Spleen (tissue), 11 donors: ENCODE results near the gene LRFN2. TPM values are rescaled to one million over a fixed set of nuclear protein-coding genes. Genes with fewer than 3 reads are reported as not detected.

Experiments used
- DNase-seq: peaks from one replicate; pipeline ENCODE4 v3.0.0-alpha.2; 2020
- H3K27ac ChIP-seq, 8 donors: fragments of 200-600 bp; sonication (generic) in 7 of 8; 1 replicate in 4 of 8; 2 replicates in 4 of 8; pipeline versions ENCODE4 v1.5.0 to v1.8.0; 2016 to 2021; ENCODE audit warnings: inconsistent platforms in 4 of 8, mild to moderate bottlenecking in 4 of 8, moderate library complexity in 1 of 8
- H3K27me3 ChIP-seq, 7 donors: fragments of 200-600 bp; sonication (generic) in 6 of 7; replicated peaks in 1 of 7; 1 replicate in 4 of 7; 2 replicates in 3 of 7; pipeline versions ENCODE4 v1.5.0 to v1.8.0; 2016 to 2021; ENCODE audit warnings: inconsistent platforms in 3 of 7, mild to moderate bottlenecking in 1 of 7
- H3K36me3 ChIP-seq, 6 donors: fragments of 200-600 bp; sonication (generic) in 5 of 6; 1 replicate in 4 of 6; 2 replicates in 2 of 6; pipeline versions ENCODE4 v1.5.0 to v1.8.0; 2016 to 2021; ENCODE audit warnings: inconsistent platforms in 2 of 6
- H3K4me1 ChIP-seq, 6 donors: fragments of 200-600 bp; sonication (generic) in 5 of 6; 1 replicate in 3 of 6; 2 replicates in 3 of 6; pipeline versions ENCODE4 v1.5.0 to v1.8.0; 2016 to 2021; ENCODE audit warnings: inconsistent platforms in 3 of 6
- H3K4me3 ChIP-seq, 8 donors: fragments of 200-600 bp; sonication (generic) in 7 of 8; 1 replicate in 4 of 8; 2 replicates in 4 of 8; pipeline versions ENCODE4 v1.5.0 to v1.8.0; 2016 to 2021; ENCODE audit warnings: inconsistent platforms in 4 of 8, mild to moderate bottlenecking in 4 of 8, moderate library complexity in 2 of 8
- H3K9me3 ChIP-seq, 8 donors: fragments of 200-600 bp; sonication (generic) in 7 of 8; 1 replicate in 4 of 8; 2 replicates in 4 of 8; pipeline versions ENCODE4 v1.5.0 to v1.8.0; 2016 to 2021; ENCODE audit warnings: inconsistent platforms in 4 of 8
- POLR2A ChIP-seq, 3 donors: fragments of 450-650 bp; IDR thresholded peaks; one replicate each; pipeline ENCODE4 v1.5.1; 2017; ENCODE audit warnings: antibody characterized with exemption in 3 of 3, mild to moderate bottlenecking in 1 of 3
- POLR2AphosphoS5 ChIP-seq, 3 donors: sonication (generic); formaldehyde crosslinking; IDR thresholded peaks; one replicate each; pipeline ENCODE4 v1.5.1; 2017; ENCODE audit warnings: antibody characterized with exemption in 3 of 3
- WGBS, 5 donors: extraction: QIAGEN DNeasy Blood & Tissue Kit in 3 of 5; methylation state at CpG; one replicate each; pipeline versions ENCODE4 v1.1.5 to v1.1.7; 2013 to 2018; 5-methylcytosine and 5-hydroxymethylcytosine counted together
- intact Hi-C: fragments of 100-400 bp; cut with DNase I; formaldehyde crosslinking; loops from one replicate; pipeline ENCODE4 v1.15.0; 2023; ENCODE audit warnings: low total_unique reads
- polyA plus RNA-seq, 3 donors: library from polyadenylated mRNA; stranded (reverse); fragments of 200-250 nt; gene quantifications; one replicate each; pipeline ENCODE4 v1.2.1, GENCODE V29; 2013
- small RNA-seq, 4 donors: library from RNA; depleted of rRNA; stranded (forward); fragments of <200 nt; gene quantifications; one replicate each; pipeline ENCODE3, GENCODE V24; 2016
- total RNA-seq, 7 donors: library from RNA; depleted of rRNA in 3 of 7; stranded (reverse); fragments of >200 nt in 3 of 7; fragmentation: NEBNext Ultra II Directional in 4 of 7; extraction: Animal tissue kit (Norgen Biotek cat#: 25700) in 4 of 7; gene quantifications; one replicate each; pipeline versions ENCODE4 v1.1.0 to v1.2.1, GENCODE V29; 2016 to 2021
- TF ChIP-seq, protein P1 (sequence below), 11 experiments: fragments of 200-600 bp in 7 of 11; fragments of 450-650 bp in 4 of 11; sonication (generic) in 4 of 11; IDR thresholded peaks in 8 of 11; conservative IDR thresholded peaks in 3 of 11; 1 replicate in 7 of 11; 2 replicates in 4 of 11; pipeline versions ENCODE4 v1.4.0 to v1.8.0; 2016 to 2021; ENCODE audit warnings: antibody characterized with exemption in 11 of 11, inconsistent platforms in 4 of 11, mild to moderate bottlenecking in 1 of 11
- donor health status: healthy with polysubstance abuse.
- donor health status: DM: no; HTN: no; CAD: no; lungs with moderate emphysema.
- donor health status: DM: no; HTN: no; CAD: no.
- donor health status: Bipolar disorder and iron deficiency.
- donor health status: healthy.
- donor health status: DM: no; HTN: no; CAD: no.
- donor health status: DM: yes; HTN: yes; CAD: no.

Gene LRFN2
- total and polyA plus RNA-seq, 10 donors = 0.05 to 6.0 (median 1.3) TPM

DNA sequence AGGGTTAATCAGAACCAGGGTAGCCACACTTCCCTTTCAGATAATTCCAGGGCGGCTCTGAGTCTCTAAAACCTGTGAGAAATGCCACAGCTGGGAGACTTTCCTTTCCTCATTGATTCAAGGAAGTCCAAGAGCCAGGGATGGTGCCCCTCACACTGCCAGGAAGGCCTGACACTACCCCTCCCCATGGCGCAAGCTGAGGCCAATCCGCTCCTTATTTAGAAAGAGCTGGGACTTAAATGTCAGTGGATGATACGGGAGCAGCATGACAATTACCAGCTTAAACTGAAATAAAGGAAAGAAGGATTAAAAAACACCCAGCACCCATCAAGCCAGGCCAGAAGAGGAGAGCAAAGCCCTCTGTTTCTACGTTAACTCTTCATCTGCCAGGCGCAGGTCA is 244.4 kb downstream of the LRFN2 start:
- intact Hi-C loops = no loop called here
- Histone ChIP-seq H3K36me3 (no peaks in the 10 kb centered on the region), H3K27me3 (peaks cover 0 to 7% (median 0%) of the 10 kb centered on the region in 7 donors), H3K9me3 (no peaks in the 10 kb centered on the region), H3K27ac (no peak overlapping the region), H3K4me3 (no peak overlapping the region), H3K4me1 (peaks cover 0 to 8% (median 0%) of the 10 kb centered on the region in 6 donors)
- 74 to 82% (median 78%) methylated on average over 6 of the region's 6 CpGs for WGBS, 5 donors
- DNase-seq = no peak
- no peak for TF ChIP-seq POLR2A (IDR thresholded peaks at IDR 0.05)
- TF ChIP-seq, protein P1, sequence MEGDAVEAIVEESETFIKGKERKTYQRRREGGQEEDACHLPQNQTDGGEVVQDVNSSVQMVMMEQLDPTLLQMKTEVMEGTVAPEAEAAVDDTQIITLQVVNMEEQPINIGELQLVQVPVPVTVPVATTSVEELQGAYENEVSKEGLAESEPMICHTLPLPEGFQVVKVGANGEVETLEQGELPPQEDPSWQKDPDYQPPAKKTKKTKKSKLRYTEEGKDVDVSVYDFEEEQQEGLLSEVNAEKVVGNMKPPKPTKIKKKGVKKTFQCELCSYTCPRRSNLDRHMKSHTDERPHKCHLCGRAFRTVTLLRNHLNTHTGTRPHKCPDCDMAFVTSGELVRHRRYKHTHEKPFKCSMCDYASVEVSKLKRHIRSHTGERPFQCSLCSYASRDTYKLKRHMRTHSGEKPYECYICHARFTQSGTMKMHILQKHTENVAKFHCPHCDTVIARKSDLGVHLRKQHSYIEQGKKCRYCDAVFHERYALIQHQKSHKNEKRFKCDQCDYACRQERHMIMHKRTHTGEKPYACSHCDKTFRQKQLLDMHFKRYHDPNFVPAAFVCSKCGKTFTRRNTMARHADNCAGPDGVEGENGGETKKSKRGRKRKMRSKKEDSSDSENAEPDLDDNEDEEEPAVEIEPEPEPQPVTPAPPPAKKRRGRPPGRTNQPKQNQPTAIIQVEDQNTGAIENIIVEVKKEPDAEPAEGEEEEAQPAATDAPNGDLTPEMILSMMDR (IDR thresholded peaks at IDR 0.05 in 8 of 11, conservative IDR thresholded peaks at IDR 0.05 in 3 of 11) = no peak
- TF ChIP-seq POLR2AphosphoS5 (IDR thresholded peaks at IDR 0.05) = no peak

DNA sequence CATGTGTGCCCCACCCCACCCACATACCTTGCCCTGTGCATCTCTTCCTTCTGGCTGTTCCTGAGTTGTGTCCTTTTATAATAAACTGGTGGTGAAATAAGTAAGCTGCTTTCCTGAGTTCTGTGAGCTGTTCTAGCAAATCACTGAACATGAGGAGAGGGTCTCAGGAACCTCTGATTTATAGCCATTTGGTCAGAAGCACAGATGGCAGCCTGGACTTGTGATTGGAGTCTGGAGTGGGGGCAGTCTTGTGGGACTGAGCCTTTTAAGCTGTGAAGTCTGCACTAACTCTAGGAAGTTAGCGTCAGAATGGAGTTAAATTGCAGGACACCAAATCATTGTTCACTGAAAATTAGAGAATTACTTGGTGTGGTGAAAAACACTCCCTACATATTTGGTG is 245.4 kb downstream of the LRFN2 start:
- DNase-seq = no peak
- no peaks in the 10 kb centered on the region for H3K4me1 ChIP-seq
- H3K27me3 ChIP-seq = peaks cover 0 to 17% (median 0%) of the 10 kb centered on the region in 7 donors
- WGBS, 5 donors = 65 to 87% (median 69%) methylated on average over 1 of the region's 1 CpG
- no peaks in the 10 kb centered on the region for H3K36me3 ChIP-seq
- intact Hi-C loops = no loop called here
- no peak for TF ChIP-seq POLR2A (IDR thresholded peaks at IDR 0.05)
- TF ChIP-seq, protein P1 (IDR thresholded peaks at IDR 0.05 in 8 of 11, conservative IDR thresholded peaks at IDR 0.05 in 3 of 11) = no peak
- TF ChIP-seq POLR2AphosphoS5 (IDR thresholded peaks at IDR 0.05) = no peak
- H3K9me3 ChIP-seq = no peaks in the 10 kb centered on the region
- no peak overlapping the region for H3K27ac ChIP-seq
- no peak overlapping the region for H3K4me3 ChIP-seq

Small RNA genes within 50 kb of the gene (small RNA-seq; reads per million reads assigned to genes)
- 0 reads per million in 4 donors for gene RNU6-250P
